Right lobe of liver (tissue), 6 donors: ENCODE results near the gene ERMAP. TPM values are rescaled to one million over a fixed set of nuclear protein-coding genes. Genes with fewer than 3 reads are reported as not detected.

Experiments
- ATAC-seq, 4 donors: fragments of 200-7000 bp; cut with Tn5 transposase; one replicate each; pipeline ENCODE4 v1.9.1; 2020; ENCODE audit warnings: mild to moderate bottlenecking in 4 of 4, moderate library complexity in 4 of 4
- DNase-seq, 3 donors: peaks; one replicate each; pipeline ENCODE4 v3.0.0-alpha.2; 2020
- H3K27ac ChIP-seq, 3 donors: fragments of 200-600 bp; one replicate each; pipeline ENCODE4 v1.8.0; 2022
- H3K27me3 ChIP-seq, 2 donors: fragments of 200-600 bp; one replicate each; pipeline ENCODE4 v1.8.0; 2022
- H3K36me3 ChIP-seq, 4 donors: fragments of 200-600 bp; sonication (generic) in 1 of 4; one replicate each; pipeline versions ENCODE4 v1.5.1 to v1.8.0; 2017 to 2022; ENCODE audit warnings: control low read depth in 1 of 4
- H3K4me1 ChIP-seq, 4 donors: fragments of 200-600 bp; sonication (generic) in 1 of 4; one replicate each; pipeline versions ENCODE4 v1.5.1 to v1.8.0; 2017 to 2022; ENCODE audit warnings: control low read depth in 1 of 4
- H3K4me3 ChIP-seq, 3 donors: fragments of 200-600 bp; one replicate each; pipeline ENCODE4 v1.8.0; 2022
- H3K9me3 ChIP-seq, 4 donors: fragments of 200-600 bp; sonication (generic) in 1 of 4; one replicate each; pipeline versions ENCODE4 v1.5.1 to v1.8.0; 2017 to 2022; ENCODE audit warnings: control low read depth in 1 of 4
- CTCF ChIP-seq, 4 donors: fragments of 200-600 bp in 3 of 4; fragments of 450-650 bp in 1 of 4; IDR thresholded peaks; one replicate each; pipeline versions ENCODE4 v1.5.1 to v1.8.0; 2016 to 2022; ENCODE audit warnings: antibody characterized with exemption in 4 of 4, mild to moderate bottlenecking in 2 of 4
- POLR2A ChIP-seq: fragments of 450-650 bp; IDR thresholded peaks from one replicate; pipeline ENCODE4 v1.6.1; 2017; ENCODE audit warnings: antibody characterized with exemption, mild to moderate bottlenecking
- WGBS: methylation state at CpG from one replicate; pipeline ENCODE4 v1.1.6; 2018; ENCODE audit warnings: low coverage, low lambda C conversion rate; ENCODE audit not compliant: insufficient coverage; ENCODE audit errors: missing lambda C conversion rate; 5-methylcytosine and 5-hydroxymethylcytosine counted together
- intact Hi-C, 2 donors: fragments of 100-400 bp; cut with DNase I; formaldehyde crosslinking; loops; one replicate each; pipeline versions ENCODE4 v1.11.2 to v1.14.1; 2022
- total RNA-seq, 6 experiments: library from RNA; depleted of rRNA in 2 of 6; stranded (reverse); fragments of >200 nt in 2 of 6; fragmentation: NEBNext Ultra II Directional in 3 of 6; extraction: Animal tissue kit (Norgen Biotek cat#: 25700) in 3 of 6; gene quantifications; one replicate each; pipeline versions ENCODE4 v1.1.0 to v1.2.4, GENCODE V29; 2016 to 2023
- donor health status: DM: no; HTN: yes; CAD: no.
- donor health status: DM: no; HTN: no; CAD: no.
- donor health status: DM: no; HTN: no; CAD: no.
- donor health status: DM: no; HTN: yes; CAD: no.
- donor health status: DM: no; HTN: yes; CAD: no.

ERMAP gene
- total RNA-seq, 6 experiments from 2014 or later: 6.6 to 16.2 (median 13.9) TPM

- H3K27ac ChIP-seq: no peak within 1 kb of the TSS
- H3K27me3 ChIP-seq: no peaks in the 10 kb centered on the region
- H3K4me3 ChIP-seq: peak within 1 kb of the TSS; percentile 14 to 35 (median 21)
- no peaks in the 10 kb centered on the region for H3K9me3 ChIP-seq
- intact Hi-C loops: no loop called here
- 17% methylated on average over 13 of the region's 54 CpGs for WGBS
- H3K36me3 ChIP-seq: no peaks in the 10 kb centered on the region
- ATAC-seq (peak; percentile 44 to 53 (median 50)), DNase-seq (peak in 1 of 3 donors; percentile 30)
- H3K4me1 ChIP-seq: peaks cover 0 to 7% (median 0%) of the 10 kb centered on the region in 4 donors
- TF ChIP-seq POLR2A (no peak), CTCF (IDR thresholded peaks at IDR 0.05) (no peak)
Observed at GRCh38 chr1:42784946-42785693, 31.8 kb upstream of the ERMAP start, which contains the start of gene TMEM269. TMEM269 (plus strand) TSS chr1:42784991; CDS start chr1:42789894, 4,903 bp downstream.

- DNase-seq: no peak
- ATAC-seq: no peak
- H3K36me3 ChIP-seq: no peaks in the 10 kb centered on the region
- intact Hi-C loops: no loop called here
- TF ChIP-seq POLR2A: no peak
- TF ChIP-seq CTCF (IDR thresholded peaks at IDR 0.05): no peak
- H3K4me3 ChIP-seq: no peak overlapping the region
- no peak overlapping the region for H3K27ac ChIP-seq
- H3K27me3 ChIP-seq: no peaks in the 10 kb centered on the region
- no peaks in the 10 kb centered on the region for H3K9me3 ChIP-seq
- H3K4me1 ChIP-seq: peaks cover 0 to 7% (median 0%) of the 10 kb centered on the region in 4 donors
- WGBS: 84% methylated on average over 5 of the region's 5 CpGs
Observed at GRCh38 chr1:42786097-42786496, 30.8 kb upstream of the ERMAP start.

- no peak for ATAC-seq
- H3K27ac ChIP-seq: no peak overlapping the region
- TF ChIP-seq CTCF (IDR thresholded peaks at IDR 0.05) (no peak), POLR2A (no peak)
- no peak for DNase-seq
- no peaks in the 10 kb centered on the region for H3K27me3 ChIP-seq
- peaks cover 0 to 7% (median 0%) of the 10 kb centered on the region in 4 donors for H3K4me1 ChIP-seq
- intact Hi-C loops: no loop called here
- H3K4me3 ChIP-seq: no peak overlapping the region
- 88% methylated on average over 1 of the region's 1 CpG for WGBS
- no peaks in the 10 kb centered on the region for H3K36me3 ChIP-seq
- H3K9me3 ChIP-seq: no peaks in the 10 kb centered on the region
Observed at GRCh38 chr1:42788021-42788420, 28.9 kb upstream of the ERMAP start.

- intact Hi-C loops: no loop called here
- no peak overlapping the region for H3K4me3 ChIP-seq
- ATAC-seq (no peak), DNase-seq (no peak)
- TF ChIP-seq POLR2A (no peak), CTCF (IDR thresholded peaks at IDR 0.05) (no peak)
- no CpG with 5 or more reads among the region's 2 CpGs for WGBS
- H3K4me1 ChIP-seq: no peaks in the 10 kb centered on the region
- H3K27me3 ChIP-seq: no peaks in the 10 kb centered on the region
- H3K36me3 ChIP-seq: no peaks in the 10 kb centered on the region
- H3K27ac ChIP-seq: no peak overlapping the region
- no peaks in the 10 kb centered on the region for H3K9me3 ChIP-seq
Observed at GRCh38 chr1:42793824-42794223, 23.1 kb upstream of the ERMAP start.
